Measurements from ENCODE around the gene ATP1A3.
"Not testable (repeated sequence)": the region's sequence is repeated elsewhere in the genome, so short reads cannot be mapped to it uniquely, and the experiment has no call there.

ATP1A3 gene

GRCh38 chr19:41941410-41942202 lies 52.4 kb downstream of the ATP1A3 start:
- no peak for DNase-seq

- no peak for DNase-seq
These were observed 53.2 kb downstream of the ATP1A3 start for GRCh38 chr19:41940731-41941409.

- DNase-seq: peak; percentile 68
These were observed 53.9 kb downstream of the ATP1A3 start for GRCh38 chr19:41939861-41940730.

DNA sequence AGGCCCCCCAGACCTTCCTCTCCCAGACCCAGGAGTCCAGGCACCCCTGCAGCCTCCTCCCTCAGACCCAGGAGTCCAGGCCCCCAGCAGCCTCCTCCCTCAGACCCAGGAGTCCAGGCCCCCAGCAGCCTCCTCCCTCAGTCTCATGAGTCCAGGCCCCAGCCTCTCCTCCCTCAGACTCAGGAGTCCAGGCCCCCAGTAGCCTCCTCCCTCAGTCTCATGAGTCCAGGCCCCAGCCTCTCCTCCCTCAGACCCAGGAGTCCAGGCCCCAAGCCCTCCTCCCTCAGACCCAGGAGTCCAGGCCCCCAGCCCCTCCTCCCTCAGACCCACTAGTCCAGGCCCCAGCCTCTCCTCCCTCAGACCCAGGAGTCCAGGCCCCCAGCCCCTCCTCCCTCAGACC lies 54.8 kb downstream of the ATP1A3 start:
- DNase-seq: not testable (repeated sequence)

GRCh38 chr19:41937525-41938468 lies 56.2 kb downstream of the ATP1A3 start:
- peak; percentile 29 for DNase-seq

DNA sequence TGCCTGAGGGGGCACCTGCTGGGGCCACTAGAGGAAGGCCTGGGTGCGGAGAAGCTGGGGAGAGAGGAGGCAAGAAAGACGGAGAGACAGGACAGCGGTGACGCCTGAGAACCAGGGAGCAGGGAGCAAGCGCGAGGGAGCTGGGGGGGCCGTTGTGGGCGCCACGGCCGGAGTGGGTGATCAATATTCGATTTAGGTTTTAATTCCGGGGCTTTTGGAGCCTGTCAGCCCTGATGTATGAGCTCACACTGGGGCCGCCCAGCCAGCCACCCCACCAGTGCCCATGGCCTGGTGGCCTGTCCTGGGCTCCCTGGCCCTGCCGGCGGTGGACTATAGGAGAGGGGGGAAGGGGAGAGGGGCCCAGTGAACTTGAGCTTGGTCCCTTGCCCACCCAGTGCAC lies 57.1 kb downstream of the ATP1A3 start:
- DNase-seq: no peak

GRCh38 chr19:41936416-41936850 lies 57.6 kb downstream of the ATP1A3 start:
- no peak for DNase-seq

DNA sequence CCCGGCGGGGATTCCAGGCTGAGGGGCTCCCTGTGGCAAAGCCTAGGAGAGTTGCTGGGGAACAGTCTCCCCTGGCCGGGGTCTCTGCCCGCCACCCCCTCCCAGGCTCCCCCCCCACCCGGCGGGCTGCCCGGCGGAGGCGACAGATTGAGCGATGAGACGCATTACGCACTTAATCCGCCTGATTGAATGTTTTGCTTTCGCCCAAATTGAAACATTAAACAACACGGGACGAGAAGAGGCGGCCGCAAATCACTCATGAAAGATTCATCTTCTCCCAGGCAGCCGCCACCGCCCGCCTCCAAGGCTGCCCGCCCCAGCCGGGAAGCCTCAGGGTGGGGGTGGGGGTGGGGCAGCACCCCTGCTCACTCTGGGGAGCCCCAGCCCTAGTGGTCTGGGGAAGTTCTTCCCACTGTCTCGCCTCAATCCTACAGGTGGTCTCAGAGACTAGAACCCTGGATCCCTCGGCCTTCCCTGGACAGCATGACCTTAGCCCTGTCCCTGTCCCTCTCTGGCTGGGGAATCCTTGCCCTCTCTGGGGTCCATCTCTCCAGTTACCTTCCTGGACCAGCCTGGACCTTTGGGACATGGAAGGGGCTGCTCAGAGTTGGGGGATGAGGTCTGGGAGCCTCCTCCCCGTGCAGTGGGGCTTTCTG lies 58.1 kb downstream of the ATP1A3 start:
- DNase-seq: no peak

GRCh38 chr19:41934849-41935374 lies 59.1 kb downstream of the ATP1A3 start:
- DNase-seq: peak; percentile 84

- peak; percentile 51 for DNase-seq
These were observed 60.2 kb downstream of the ATP1A3 start for GRCh38 chr19:41933693-41934426.

DNA sequence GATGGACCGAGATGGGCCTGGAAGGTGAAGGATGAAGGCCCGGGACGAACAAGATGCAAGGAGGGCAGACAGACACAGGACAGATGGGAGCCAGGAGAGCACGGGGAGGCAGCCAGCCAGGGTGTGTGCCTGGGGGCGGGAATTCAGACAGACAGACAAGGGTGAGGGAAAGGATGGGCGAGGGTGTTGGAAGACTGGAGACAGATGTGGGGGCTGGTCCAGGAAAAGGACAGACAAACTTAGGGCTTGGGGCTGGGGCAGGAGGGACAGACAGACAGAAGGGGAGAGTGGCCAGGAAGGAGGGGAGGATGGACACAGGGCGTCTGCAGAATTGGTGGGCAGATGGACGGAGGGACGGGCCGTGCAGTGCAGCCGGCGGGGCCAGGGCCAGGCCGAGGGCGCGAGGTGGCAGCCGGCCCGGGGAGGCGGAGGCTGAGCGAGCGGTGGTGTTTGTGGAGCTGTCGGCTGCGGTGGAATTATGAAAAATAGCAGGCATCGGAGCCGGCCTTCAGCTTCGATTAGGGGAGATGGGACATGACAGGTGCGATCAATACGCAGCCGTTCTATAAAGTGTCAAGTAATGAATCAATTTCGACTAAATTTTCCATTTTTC lies 61.2 kb downstream of the ATP1A3 start:
- no peak for DNase-seq

- no peak for DNase-seq
These were observed 61.7 kb downstream of the ATP1A3 start for GRCh38 chr19:41932259-41932719.

DNA sequence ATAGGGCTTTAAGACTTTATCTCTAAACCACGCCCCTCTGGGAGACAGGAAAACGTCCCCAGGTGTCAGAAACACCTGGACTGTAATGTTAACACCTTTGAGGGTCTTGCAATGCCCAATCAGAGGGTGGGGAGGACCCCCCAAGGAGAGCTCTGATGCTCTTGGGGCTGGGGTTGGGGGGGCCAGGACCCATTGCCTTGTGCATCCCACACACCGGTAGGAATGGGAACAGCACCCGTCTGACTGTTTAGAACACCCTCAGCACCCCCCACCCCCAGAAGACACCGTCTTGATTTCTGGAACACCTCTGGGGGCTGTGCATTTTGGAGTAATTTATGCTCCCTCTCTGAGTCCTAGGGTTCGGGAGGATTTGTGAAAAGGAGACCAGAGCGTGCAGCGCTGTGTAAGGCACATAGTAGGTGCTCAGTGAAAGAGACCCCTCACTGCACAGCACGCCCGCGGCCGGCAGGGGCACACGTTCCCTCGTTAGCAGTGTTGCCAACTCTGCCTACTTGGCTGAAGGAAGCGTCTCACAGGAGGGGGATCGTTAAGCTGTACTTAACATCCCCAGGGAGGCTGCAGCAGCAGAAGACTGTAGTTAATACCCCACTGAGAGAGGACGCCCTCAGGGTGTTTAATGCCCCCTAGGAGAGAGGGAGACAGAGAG lies 63.0 kb downstream of the ATP1A3 start:
- no peak for DNase-seq

GRCh38 chr19:41930322-41930722 lies 63.7 kb downstream of the ATP1A3 start:
- DNase-seq: no peak

DNA sequence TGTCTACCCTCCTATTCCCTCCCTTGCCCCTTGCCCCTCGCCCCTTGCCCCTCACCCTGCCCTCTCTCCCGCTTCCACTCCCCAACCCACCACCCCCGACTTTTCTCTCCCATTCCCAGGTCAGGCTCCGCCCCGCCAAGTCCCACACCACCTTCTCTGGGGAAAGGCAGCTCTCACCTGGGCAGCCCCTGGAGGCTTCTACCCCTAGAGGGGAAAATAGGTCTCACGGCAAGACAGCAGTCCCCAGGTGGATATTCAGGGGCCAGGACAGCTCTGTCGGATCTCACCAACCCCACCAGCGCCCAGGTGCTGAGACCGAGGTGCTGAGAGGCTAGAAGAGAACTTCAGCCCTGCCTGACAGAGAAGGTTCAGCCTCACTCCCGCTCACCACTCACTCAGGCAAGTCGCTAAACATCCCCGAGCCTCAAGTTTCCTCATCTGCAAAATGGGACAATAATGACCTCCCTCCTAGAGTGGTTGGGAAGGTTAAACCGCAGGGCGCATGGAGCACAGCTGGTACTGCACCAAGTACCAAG lies 64.4 kb downstream of the ATP1A3 start:
- no peak for DNase-seq

GRCh38 chr19:41928754-41929535 lies 65.1 kb downstream of the ATP1A3 start:
- DNase-seq: peak; percentile 69

DNA sequence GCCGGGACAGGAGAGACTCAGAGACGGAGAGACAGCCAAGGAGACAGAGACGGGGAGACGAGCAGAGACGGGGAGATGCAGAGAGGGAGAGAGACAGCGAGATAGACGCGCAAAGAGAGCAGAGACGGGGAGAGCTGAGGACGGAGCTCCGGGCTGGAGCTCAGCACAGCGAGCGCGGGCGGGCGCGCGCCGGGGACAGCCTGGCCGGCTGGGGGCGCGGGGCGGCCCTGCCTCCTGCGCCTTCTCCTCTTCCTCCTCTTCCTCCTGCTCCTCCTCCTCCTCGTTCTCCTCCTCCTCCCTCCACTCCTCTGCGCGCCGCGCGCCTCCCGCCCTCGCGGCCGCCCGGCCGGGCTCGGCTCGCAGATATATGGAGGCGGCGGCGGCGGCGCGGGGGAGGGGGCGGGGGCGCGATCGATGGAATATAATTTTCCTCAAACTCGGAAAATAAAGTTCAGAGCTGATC lies 65.8 kb downstream of the ATP1A3 start, which contains the start of gene ERFL:
TSS of gene ERFL (minus strand) at position 229 of the 463 bp plus-strand sequence. CDS start 15,530 bp downstream, outside the sequence.
- peak; percentile 63 for DNase-seq

All from DMS53 (cell line).